HepG2 (cell line): ENCODE measurements around the gene CREB3. TPM values are rescaled to one million over a fixed set of nuclear protein-coding genes. Genes with fewer than 3 reads are reported as not detected.

Source experiments
- ARID5B ChIP-seq: IDR thresholded peaks from 2 replicates; pipeline ENCODE4 v1.4.0; 2020; ENCODE audit warnings: mild to moderate bottlenecking, missing genetic modification reagents
- ATF2 ChIP-seq: sonication (generic); formaldehyde crosslinking; IDR thresholded peaks from 2 replicates; pipeline ENCODE4 v1.4.0; 2020; ENCODE audit warnings: missing genetic modification reagents
- CERS6 ChIP-seq: sonication (generic); formaldehyde crosslinking; IDR thresholded peaks from 2 replicates; pipeline ENCODE4 v1.5.0; 2020; ENCODE audit warnings: missing genetic modification reagents
- DPF2 ChIP-seq: sonication (generic); formaldehyde crosslinking; IDR thresholded peaks from 2 replicates; pipeline ENCODE4 v1.4.0; 2020; ENCODE audit warnings: mild to moderate bottlenecking, low read depth, missing genetic modification reagents, borderline replicate concordance
- FOXA3 ChIP-seq: IDR thresholded peaks from 2 replicates; pipeline ENCODE4 v1.6.1; 2016; ENCODE audit warnings: missing genetic modification reagents, missing compliant biosample characterization
- HNF1B ChIP-seq: sonication (generic); formaldehyde crosslinking; IDR thresholded peaks from 2 replicates; pipeline ENCODE4 v1.5.1; 2020; ENCODE audit warnings: mild to moderate bottlenecking, moderate library complexity, missing genetic modification reagents
- MED13 ChIP-seq: sonication (generic); formaldehyde crosslinking; IDR thresholded peaks from 2 replicates; pipeline ENCODE4 v1.5.0; 2020; ENCODE audit warnings: missing genetic modification reagents
- MEIS1 ChIP-seq: sonication (generic); formaldehyde crosslinking; IDR thresholded peaks from 2 replicates; pipeline ENCODE4 v1.9.0; 2021; ENCODE audit warnings: mild to moderate bottlenecking, missing genetic modification reagents, moderate library complexity, borderline replicate concordance
- NFE2L2 ChIP-seq: fragments of 150-350 bp; IDR thresholded peaks from 2 replicates; pipeline ENCODE4 v1.6.1; 2014; ENCODE audit warnings: low read length
- PLRG1 ChIP-seq: fragments of 450-650 bp; conservative IDR thresholded peaks from 2 replicates; pipeline ENCODE4 v1.6.1; 2016
- POLR2G ChIP-seq: fragments of 200-400 bp; formaldehyde crosslinking; IDR thresholded peaks from 2 replicates; pipeline ENCODE4 v1.6.1; 2018; ENCODE audit warnings: mild to moderate bottlenecking, low read depth, low read length, moderate library complexity
- RBAK ChIP-seq: sonication (generic); formaldehyde crosslinking; IDR thresholded peaks from 2 replicates; pipeline ENCODE4 v1.5.1; 2020; ENCODE audit warnings: mild to moderate bottlenecking, missing genetic modification reagents
- SMAD3 ChIP-seq: sonication (generic); formaldehyde crosslinking; IDR thresholded peaks from 2 replicates; pipeline ENCODE4 v1.4.0; 2020; ENCODE audit warnings: missing genetic modification reagents
- TBX3 ChIP-seq: fragments of 450-650 bp; IDR thresholded peaks from 2 replicates; pipeline ENCODE4 v1.6.1; 2017; ENCODE audit warnings: antibody characterized with exemption, mild to moderate bottlenecking, inconsistent platforms, borderline replicate concordance
- ZKSCAN5 ChIP-seq: sonication (generic); formaldehyde crosslinking; IDR thresholded peaks from 2 replicates; pipeline ENCODE4 v1.5.1; 2020; ENCODE audit warnings: mild to moderate bottlenecking, missing genetic modification reagents
- ZMAT3 ChIP-seq: sonication (generic); formaldehyde crosslinking; conservative IDR thresholded peaks from 2 replicates; pipeline ENCODE4 v1.7.0; 2021; ENCODE audit warnings: missing genetic modification reagents
- ZNF136 ChIP-seq: sonication (generic); formaldehyde crosslinking; IDR thresholded peaks from 2 replicates; pipeline ENCODE4 v1.8.1; 2022; ENCODE audit warnings: low read depth, mild to moderate bottlenecking, moderate library complexity, missing genetic modification reagents
- ZNF274 ChIP-seq: sonication (generic); formaldehyde crosslinking; IDR thresholded peaks from 2 replicates; pipeline ENCODE4 v1.5.1; 2020; ENCODE audit warnings: mild to moderate bottlenecking, missing genetic modification reagents
- ZNF276 ChIP-seq: sonication (generic); formaldehyde crosslinking; IDR thresholded peaks from 2 replicates; pipeline ENCODE4 v1.4.0; 2020; ENCODE audit warnings: mild to moderate bottlenecking, low read depth, missing genetic modification reagents
- ZNF430 ChIP-seq: sonication (generic); formaldehyde crosslinking; IDR thresholded peaks from 2 replicates; pipeline ENCODE4 v1.9.0; 2021; ENCODE audit warnings: mild to moderate bottlenecking, missing genetic modification reagents
- ZNF737 ChIP-seq: sonication (generic); formaldehyde crosslinking; IDR thresholded peaks from 2 replicates; pipeline ENCODE4 v1.5.0; 2020; ENCODE audit warnings: missing genetic modification reagents, mild to moderate bottlenecking, borderline replicate concordance
- polyA plus RNA-seq, 8 experiments: library from polyadenylated mRNA; depleted of rRNA in 3 of 8; stranded (reverse) in 7 of 8; unstranded in 1 of 8; fragments of >200 nt; fragmentation: Illumina TruSeq in 4 of 8; extraction: Trizol in 4 of 8; gene quantifications; 2 replicates each; pipeline versions ENCODE4 v1.2.1 to v1.2.3, GENCODE V29; 2011 to 2016; ENCODE audit warnings: low read depth in 4 of 8, missing spikeins in 1 of 8, mixed read lengths in 1 of 8; ENCODE audit not compliant: insufficient read depth in 1 of 8
- total RNA-seq, 5 experiments: library from RNA; depleted of rRNA; stranded (reverse); fragments of >200 nt; fragmentation: Illumina TruSeq; extraction: Trizol; gene quantifications; 2 replicates each; pipeline ENCODE4 v1.2.3, GENCODE V29; 2016; ENCODE audit warnings: low read depth in 1 of 5

The CREB3 gene
- total and polyA plus RNA-seq, 2 of the 13 experiments (the other 11 are each of a cell fraction or from before 2014, with no cell fraction given), result 11.1 to 34.2 TPM

- TF ChIP-seq CERS6 (CRISPR knock-in tag) (no peak), MED13 (no peak), ATF2 (no peak), MEIS1 (CRISPR knock-in tag) (no peak), FOXA3 (no peak), ZKSCAN5 (CRISPR knock-in tag) (no peak), RBAK (CRISPR knock-in tag) (no peak), NFE2L2 (no peak), HNF1B (CRISPR knock-in tag) (peak; percentile 45; the same call in 1 of the 2 replicates), POLR2G (peak; percentile 90), ARID5B (CRISPR knock-in tag) (no peak; the same call in 1 of the 2 replicates), SMAD3 (CRISPR knock-in tag) (0 out of 2 replicates have a peak, but pooled peaks have one; percentile 22), ZNF136 (CRISPR knock-in tag) (no peak), TBX3 (no peak), ZMAT3 (CRISPR knock-in tag) (no peak), ZNF430 (CRISPR knock-in tag) (no peak), PLRG1 (no peak), ZNF274 (CRISPR knock-in tag) (no peak), ZNF276 (no peak; the same call in 1 of the 2 replicates), ZNF737 (CRISPR knock-in tag) (no peak), DPF2 (CRISPR knock-in tag) (no peak)
Measured at GRCh38 chr9:35748858-35749514, 16.5 kb downstream of the CREB3 start, which contains the start of the genes GBA2 and RGP1 (continued).
